Tongue (tissue), 2 donors: Measurements from ENCODE around the gene PAQR4. TPM values are rescaled to one million over a fixed set of nuclear protein-coding genes. Genes with fewer than 3 reads are reported as not detected.

Source experiments
- DNase-seq: peaks from one replicate; pipeline ENCODE4 v3.0.0-alpha.2; 2015
- total RNA-seq: library from RNA; depleted of rRNA; stranded (reverse); fragments of >200 nt; gene quantifications from one replicate; pipeline ENCODE4 v1.2.3, GENCODE V29; 2014

Gene PAQR4
- total RNA-seq, 1 donor from 2014 or later, result 6.2 TPM

- DNase-seq, result no peak
These were observed 12.2 kb downstream of the PAQR4 start for GRCh38 chr16:2981177-2981898.

- no peak for DNase-seq
These were observed 12.7 kb downstream of the PAQR4 start for GRCh38 chr16:2981899-2982250.

GRCh38 chr16:2982402-2982801, 13.3 kb downstream of the PAQR4 start:
- no peak for DNase-seq

GRCh38 chr16:2983706-2984136, 14.6 kb downstream of the PAQR4 start:
- peak; percentile 85 for DNase-seq

- DNase-seq, result peak; percentile 96
These were observed 16.3 kb downstream of the PAQR4 start for GRCh38 chr16:2985462-2985861.

GRCh38 chr16:2985893-2986355, 16.8 kb downstream of the PAQR4 start:
- DNase-seq, result peak; percentile 51

GRCh38 chr16:2986623-2987188, 17.6 kb downstream of the PAQR4 start:
- no peak for DNase-seq

- DNase-seq, result no peak
These were observed 18.1 kb downstream of the PAQR4 start for GRCh38 chr16:2987286-2987685.

- DNase-seq, result peak; percentile 96
These were observed 18.7 kb downstream of the PAQR4 start for GRCh38 chr16:2987833-2988232.

GRCh38 chr16:2988590-2989099, 19.5 kb downstream of the PAQR4 start:
- DNase-seq, result no peak

GRCh38 chr16:2990891-2991290, 21.7 kb downstream of the PAQR4 start:
- no peak for DNase-seq

- no peak for DNase-seq
These were observed 22.6 kb downstream of the PAQR4 start for GRCh38 chr16:2991566-2992261.

GRCh38 chr16:2992383-2993081, 23.4 kb downstream of the PAQR4 start:
- DNase-seq, result no peak

GRCh38 chr16:2996298-2996697, 27.1 kb downstream of the PAQR4 start:
- no peak for DNase-seq

- no peak for DNase-seq
These were observed 30.8 kb downstream of the PAQR4 start for GRCh38 chr16:2999929-3000328.

GRCh38 chr16:3000540-3000939, 31.4 kb downstream of the PAQR4 start:
- no peak for DNase-seq

GRCh38 chr16:3001316-3001715, 32.2 kb downstream of the PAQR4 start:
- no peak for DNase-seq

GRCh38 chr16:3003582-3004270, 34.6 kb downstream of the PAQR4 start:
- peak; percentile 99 for DNase-seq

- DNase-seq, result no peak
These were observed 35.2 kb downstream of the PAQR4 start for GRCh38 chr16:3004319-3004718.

- DNase-seq, result no peak
These were observed 35.7 kb downstream of the PAQR4 start for GRCh38 chr16:3004781-3005284.

GRCh38 chr16:3007059-3007956, 38.2 kb downstream of the PAQR4 start:
- DNase-seq, result no peak
